GM21381 (cell line): ENCODE measurements around the gene MUC2.

Experiments used
- ATAC-seq: cut with Tn5 transposase; IDR thresholded peaks from one replicate; pipeline ENCODE4 v1.9.1; 2021; ENCODE audit warnings: mild to moderate bottlenecking, moderate library complexity; ENCODE audit not compliant: unreplicated experiment

The MUC2 gene

DNA sequence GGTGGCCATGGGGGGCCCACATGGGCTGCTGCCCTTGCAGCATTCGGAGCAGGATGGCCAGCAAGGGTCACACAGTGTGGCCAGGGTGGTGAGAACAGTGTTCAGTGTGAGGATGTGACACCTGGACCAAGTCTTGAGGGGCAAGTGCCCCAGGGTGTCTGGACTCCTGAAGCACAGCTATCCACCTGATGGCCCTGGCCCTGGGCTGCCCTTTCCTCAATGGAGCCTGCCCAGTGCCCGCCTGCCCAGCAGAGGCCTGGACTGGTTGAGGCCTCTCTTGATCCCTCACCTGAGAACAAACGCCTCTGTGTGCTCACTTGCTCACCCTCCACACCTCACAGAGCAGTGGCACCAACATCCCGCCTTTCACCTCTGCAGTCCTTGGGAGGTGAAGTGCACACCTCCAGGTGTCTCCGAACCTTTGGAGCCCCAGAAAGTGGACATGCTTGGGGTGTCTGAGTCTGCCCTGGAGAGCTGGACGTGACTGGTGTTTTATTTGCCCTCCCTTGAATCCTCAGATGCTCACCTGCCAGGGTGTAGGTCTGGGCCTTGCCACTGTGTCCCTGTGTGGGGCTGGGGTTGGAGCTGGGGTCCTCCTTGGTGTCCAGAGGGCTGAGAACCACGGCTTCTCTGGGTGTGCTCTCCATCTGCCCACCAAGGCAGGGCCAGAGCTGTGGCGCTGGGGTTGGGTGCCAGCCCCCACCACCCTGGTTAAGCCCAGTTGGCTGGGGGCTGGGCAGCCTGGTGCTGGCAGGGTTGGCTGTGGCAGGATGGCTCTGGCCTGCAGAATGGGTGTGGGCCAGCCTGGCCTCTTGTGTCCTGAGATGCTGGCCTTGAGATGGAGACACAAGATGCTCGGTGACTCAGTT, 3.8 kb upstream of the MUC2 start:
- no peak for ATAC-seq

DNA sequence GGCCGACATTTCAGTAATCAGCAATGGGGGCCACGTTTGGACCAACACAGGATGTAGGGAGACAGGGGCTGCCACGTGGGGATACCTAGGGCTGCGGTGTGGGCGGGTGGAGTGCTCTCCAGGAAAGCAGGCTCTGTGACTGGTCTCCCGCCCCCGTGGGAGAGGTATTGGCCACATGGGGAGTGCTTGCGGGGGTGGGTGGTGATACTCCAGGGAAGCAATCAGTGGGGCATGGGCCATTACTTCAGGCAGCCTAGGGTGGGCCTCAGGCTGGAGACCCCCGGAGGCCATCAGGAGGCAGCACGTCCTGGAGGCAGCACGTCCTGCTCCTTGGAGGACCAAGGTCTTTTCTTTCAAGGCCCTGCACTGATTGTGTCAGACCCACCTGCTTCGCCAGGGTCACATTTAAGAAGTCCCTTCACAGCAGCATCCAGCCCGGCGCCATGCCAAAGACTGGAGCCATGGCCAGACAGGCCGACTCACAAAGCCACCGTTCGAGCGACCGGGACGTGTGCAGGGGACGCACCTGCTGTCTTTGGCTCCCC, 3.0 kb upstream of the MUC2 start:
- ATAC-seq: no peak

DNA sequence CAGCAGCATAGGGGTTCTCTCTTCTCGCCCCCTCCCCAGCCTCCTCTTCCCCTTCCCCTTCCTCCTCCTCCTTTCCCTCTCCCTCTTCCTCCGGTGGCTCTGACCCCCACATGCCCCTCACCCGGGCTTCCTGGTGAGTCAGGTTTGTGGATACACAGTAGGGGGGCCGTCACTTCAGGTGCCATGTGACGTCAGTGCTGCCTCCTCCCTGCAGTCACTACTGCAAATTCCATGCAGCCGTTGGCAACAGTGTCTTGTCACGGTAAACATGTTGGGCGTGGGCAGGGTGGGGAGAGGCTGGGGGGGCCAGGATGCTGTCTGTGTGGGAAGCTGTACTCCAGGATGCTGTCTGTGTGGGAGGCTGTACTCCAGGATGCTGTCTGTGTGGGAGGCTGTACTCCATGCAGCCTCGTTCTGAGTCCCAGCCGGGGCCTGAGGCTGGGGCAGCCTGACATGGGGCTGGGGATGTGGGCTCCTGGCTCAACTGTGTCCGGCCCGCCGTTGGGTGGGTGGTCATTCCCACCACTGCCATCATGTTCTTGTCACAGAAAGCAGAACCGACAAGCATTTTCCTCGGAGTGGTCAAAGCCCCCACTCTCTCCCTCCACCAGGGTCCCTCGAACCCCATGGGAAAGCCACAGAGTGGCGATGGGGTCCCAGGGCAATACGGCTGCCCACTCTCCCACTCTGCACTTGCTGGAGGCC, 2.4 kb upstream of the MUC2 start:
- no peak for ATAC-seq

DNA sequence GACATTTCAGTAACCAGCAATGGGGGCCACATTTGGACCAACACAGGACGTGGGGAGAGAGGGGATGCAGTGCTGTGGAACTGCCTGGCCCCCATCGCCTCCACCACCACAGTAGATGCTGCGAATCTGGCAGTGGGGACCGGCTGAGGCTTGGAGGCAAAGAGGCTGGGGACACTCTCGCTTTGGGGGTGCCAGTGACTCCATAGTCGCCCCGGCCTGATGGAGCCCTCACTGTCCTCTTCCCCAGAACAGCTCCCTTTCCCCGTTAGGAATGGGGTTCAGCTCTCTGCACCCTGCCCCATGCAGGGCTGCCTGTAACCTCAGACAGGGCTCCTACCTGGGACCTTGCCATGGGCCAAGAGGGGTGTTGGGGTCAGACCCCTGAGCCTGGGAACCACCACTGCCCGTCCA, 1.8 kb upstream of the MUC2 start:
- ATAC-seq: no peak

DNA sequence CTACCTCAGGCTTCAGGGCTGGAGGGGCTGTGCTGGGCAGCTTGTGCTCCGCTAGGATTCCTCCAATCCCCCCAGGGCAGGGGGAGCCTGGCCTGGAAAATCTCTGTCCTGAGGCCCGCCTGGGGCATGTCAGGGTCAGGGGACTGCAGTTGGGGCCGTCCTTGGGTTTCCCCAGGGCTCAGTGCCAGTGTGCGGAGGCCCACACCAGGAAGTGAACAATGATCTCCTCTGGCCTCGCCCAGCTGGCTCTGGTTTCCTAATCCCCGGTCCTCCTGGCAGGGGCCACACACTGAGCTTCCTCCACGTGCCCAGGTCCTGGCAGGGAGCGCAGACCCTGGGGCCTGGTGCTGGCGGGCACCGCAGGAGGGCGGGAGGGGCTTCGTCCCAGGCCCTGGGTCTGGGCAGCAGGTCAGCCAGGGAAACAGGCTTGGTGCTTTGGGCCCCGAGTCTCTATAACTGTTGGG, 1.4 kb upstream of the MUC2 start:
- no peak for ATAC-seq

DNA sequence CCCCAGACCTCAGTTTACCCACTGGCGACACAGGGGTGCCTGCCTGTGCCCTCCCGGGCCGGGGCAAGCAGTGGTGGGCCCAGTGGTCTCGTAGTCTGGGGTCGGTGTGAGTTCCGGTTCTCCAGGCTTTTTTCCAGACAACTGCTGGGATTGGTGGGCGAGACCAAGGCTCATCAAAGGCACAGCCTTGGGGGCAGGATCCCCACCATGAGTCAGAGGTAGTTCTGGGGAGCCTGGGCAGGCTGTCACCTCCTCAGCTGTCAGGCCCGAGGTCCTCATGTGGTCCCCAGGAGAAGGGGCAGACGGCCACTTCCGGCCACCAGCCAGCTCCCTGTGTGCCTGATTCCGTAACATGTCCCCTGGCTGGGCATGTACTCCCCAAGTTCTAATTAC, 827 bp upstream of the MUC2 start:
- ATAC-seq: no peak

DNA sequence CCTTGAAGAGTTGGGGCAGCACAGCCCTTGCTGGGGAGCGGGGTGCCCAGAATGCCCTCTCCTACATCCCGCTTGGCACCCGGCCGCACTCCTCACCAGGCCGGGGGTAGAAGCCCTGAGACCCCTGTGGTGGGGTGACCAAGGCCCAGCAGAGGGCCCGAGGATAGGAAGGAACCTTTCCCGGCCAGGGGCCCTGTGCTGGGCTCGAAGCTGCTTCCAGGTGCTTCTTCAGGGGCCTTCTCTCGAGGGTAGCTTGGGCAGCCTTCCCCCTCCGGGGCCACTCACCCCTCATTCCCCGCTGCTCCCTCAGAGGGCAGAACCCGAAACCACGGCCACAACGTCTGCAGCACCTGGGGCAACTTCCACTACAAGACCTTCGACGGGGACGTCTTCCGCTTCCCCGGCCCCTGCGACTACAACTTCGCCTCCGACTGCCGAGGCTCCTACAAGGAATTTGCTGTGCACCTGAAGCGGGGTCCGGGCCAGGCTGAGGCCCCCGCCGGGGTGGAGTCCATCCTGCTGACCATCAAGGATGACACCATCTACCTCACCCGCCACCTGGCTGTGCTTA, 752 bp downstream of the MUC2 start:
- no peak for ATAC-seq

DNA sequence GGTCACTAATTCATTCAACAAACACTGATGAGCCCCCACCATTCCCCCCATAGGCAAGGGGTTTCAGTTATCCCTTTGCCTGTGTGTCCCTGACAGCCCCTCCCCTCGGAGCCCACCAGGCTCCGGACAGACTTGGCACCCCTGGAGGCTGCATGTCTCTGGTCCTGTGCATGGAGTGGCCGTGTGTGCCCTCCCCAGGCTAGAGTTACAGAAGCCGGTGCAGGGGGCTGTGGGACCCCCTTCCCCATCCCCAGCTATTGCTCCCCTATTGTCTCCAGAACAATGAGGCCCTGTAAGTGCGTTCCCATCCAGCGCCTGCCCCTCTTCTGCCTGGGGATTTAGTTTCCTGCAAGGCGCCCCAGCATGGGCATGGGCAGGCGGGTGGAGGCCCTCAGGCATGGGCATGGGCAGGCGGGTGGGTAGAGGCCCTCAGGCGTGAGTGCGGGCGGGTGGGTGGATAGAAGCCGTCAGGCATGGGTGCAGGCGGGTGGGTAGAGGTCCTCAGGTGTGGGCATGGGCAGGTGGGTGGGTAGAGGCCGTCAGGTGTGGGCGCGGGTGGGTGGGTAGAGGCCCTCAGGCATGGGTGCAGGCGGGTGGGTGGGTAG, 1.5 kb downstream of the MUC2 start:
- ATAC-seq: no peak

DNA sequence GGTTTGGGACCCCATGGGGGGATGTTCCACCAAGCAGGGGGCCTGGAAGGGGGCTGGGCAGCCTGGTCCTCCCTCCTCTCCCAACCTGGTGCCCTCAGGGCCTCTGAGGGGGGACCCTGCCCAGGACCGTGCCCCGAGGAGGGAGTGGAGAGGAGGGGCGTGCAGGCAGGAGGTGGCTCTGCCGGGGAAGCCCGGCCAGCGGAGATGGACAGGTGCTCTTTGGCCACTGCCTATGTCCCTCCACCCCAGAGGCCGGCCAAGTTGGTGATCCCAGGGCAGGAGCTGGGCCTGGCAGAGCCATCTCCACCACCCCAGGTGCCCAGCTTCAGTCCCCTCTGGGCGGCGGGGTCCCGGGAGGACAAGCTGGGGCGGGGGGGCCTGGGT, 2.4 kb downstream of the MUC2 start:
- ATAC-seq: no peak

DNA sequence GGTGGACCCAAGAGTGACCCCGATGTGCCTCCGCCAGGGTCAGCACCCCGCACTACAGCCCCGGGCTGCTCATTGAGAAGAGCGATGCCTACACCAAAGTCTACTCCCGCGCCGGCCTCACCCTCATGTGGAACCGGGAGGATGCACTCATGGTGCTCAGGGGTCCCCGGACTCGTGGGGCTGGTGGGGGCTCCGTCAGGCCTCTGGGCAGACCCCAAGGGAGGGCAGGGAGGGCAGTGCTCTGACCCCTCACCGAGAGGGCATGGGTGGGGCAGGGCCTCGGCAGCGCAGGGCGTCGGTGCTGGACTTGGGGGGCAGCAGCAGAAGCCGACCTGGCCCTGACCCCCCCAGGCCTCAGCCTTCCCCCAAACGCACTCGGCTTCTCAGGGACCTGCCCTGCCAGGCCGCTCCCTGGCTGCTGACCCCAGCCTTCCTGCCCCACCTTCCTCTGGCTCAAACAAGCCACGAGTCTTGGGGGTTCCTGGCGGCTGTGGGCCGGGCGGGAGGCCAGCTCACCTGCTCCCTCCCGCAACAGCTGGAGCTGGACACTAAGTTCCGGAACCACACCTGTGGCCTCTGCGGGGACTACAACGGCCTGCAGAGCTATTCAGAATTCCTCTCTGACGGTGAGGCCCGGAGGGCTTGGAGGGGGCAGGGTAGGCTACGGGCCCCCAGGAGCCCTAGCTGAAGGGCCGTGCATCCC, 2.9 kb downstream of the MUC2 start:
- no peak for ATAC-seq

DNA sequence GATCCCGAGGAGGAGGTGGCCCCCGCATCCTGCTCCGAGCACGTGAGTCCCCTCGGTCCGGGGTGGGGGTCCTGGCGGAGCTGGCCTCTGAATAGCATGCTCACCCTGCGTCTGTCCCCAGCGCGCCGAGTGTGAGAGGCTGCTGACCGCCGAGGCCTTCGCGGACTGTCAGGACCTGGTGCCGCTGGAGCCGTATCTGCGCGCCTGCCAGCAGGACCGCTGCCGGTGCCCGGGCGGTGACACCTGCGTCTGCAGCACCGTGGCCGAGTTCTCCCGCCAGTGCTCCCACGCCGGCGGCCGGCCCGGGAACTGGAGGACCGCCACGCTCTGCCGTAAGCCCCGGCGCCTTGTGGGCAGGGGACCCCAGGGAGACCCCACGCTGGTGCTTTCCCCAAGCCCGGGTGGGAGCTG, 3.5 kb downstream of the MUC2 start:
- no peak for ATAC-seq

DNA sequence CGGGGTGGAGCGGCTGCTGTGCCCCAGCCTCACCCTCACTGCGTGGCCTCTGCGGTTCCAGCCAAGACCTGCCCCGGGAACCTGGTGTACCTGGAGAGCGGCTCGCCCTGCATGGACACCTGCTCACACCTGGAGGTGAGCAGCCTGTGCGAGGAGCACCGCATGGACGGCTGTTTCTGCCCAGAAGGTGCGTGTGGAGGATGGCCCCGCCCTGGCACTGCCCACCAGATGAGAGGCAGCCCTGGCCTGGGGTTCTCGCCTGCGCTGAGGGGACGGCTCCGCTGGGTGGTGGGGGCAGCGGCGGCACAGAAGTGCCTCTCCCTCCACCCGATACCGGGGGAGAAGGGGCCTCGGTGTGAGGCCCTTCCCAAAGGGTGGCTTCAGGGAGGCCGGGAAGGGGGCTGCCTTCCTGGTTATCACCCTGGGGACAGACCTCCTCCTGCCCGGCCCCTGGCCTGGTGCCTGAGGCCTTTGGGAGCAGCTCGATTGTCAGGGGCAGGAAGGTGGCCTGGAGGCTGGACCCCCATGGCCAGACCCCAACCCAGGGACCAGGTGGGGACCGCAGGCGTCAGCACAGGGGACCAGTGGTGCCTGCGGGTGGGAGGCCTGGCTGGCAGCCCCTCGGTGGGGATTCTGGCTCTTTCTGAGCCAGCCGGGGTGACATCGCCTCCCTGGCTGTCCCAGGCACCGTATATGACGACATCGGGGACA, 7.1 kb downstream of the MUC2 start:
- ATAC-seq: no peak

DNA sequence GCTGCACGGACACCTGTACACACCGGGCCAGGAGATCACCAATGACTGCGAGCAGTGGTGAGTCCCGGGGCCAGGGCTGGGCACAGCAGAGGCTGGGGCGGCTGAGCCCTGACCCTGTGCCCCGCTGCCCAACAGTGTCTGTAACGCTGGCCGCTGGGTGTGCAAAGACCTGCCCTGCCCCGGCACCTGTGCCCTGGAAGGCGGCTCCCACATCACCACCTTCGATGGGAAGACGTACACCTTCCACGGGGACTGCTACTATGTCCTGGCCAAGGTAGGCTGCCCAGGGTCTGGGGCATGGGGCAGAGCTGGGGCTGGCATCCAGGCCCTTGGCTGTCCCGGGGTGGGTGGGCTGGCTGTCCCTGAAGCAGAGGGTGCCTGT, 7.7 kb downstream of the MUC2 start:
- ATAC-seq: no peak

DNA sequence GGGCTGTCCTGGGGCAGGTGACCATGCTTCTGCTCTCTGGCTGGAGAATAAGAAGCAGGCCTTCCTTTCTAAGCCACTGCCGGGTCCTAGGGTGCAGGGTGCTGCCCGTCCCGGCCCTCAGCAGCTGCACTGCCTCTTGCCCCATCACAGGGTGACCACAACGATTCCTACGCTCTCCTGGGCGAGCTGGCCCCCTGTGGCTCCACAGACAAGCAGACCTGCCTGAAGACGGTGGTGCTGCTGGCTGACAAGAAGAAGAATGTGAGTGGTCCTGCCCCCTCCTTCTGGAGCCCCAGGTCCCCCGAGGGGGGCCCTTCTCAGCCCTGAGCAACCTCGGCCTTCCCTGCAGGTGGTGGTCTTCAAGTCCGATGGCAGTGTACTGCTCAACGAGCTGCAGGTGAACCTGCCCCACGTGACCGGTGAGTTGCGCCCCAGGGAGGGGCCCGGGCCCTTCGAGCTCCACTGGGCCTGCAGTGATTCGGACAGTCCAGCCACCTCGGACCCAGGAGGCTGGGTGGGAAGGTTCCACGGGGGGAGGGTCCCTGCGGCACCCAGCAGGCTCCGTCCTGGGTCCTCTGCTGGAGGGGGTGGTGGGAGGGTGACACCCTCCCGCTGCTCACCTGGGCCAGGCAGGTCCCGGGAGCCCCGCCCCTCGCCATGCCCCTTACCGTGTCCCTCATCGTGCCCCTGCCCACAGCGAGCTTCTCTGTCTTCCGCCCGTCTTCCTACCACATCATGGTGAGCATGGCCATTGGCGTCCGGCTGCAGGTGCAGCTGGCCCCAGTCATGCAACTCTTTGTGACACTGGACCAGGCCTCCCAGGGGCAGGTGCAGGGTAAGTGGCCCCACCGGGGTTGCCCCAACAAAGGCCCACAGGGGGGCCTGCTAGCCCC, 8.3 kb downstream of the MUC2 start:
- ATAC-seq: no peak

DNA sequence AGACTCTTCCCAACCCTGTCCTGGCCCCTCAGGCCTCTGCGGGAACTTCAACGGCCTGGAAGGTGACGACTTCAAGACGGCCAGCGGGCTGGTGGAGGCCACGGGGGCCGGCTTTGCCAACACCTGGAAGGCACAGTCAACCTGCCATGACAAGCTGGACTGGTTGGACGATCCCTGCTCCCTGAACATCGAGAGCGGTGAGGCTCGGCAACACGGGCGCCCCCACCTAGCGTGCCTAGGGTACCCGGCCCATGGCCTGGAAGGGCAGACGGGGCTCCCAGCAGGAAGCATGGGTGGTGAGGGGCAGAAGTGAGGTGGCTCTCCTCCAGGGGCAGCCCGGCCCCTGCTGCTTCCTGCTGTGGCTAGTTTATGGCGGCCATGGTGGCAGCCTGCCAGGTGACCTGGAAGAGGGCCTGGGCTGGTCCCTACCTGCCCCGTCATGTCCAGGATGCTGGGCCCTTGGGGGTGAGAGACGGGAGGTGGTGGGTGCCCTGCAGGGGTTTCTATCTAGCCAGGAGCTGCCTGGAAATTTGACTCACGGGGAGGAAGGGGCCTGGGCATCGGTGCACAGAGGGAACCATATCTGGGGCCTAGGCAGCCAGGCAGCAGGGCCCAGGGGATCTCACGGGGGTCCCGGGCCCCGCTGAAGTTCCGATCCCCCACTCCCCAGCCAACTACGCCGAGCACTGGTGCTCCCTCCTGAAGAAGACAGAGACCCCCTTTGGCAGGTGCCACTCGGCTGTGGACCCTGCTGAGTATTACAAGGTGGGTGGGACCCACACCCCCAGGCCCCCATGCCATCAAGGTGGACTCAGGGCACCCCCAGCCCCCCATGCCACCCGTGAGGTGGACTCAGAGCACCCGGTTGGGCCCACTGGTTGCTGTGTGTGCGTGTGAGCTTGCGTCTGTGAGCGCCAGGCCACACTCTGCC, 9.2 kb downstream of the MUC2 start:
- ATAC-seq: no peak

DNA sequence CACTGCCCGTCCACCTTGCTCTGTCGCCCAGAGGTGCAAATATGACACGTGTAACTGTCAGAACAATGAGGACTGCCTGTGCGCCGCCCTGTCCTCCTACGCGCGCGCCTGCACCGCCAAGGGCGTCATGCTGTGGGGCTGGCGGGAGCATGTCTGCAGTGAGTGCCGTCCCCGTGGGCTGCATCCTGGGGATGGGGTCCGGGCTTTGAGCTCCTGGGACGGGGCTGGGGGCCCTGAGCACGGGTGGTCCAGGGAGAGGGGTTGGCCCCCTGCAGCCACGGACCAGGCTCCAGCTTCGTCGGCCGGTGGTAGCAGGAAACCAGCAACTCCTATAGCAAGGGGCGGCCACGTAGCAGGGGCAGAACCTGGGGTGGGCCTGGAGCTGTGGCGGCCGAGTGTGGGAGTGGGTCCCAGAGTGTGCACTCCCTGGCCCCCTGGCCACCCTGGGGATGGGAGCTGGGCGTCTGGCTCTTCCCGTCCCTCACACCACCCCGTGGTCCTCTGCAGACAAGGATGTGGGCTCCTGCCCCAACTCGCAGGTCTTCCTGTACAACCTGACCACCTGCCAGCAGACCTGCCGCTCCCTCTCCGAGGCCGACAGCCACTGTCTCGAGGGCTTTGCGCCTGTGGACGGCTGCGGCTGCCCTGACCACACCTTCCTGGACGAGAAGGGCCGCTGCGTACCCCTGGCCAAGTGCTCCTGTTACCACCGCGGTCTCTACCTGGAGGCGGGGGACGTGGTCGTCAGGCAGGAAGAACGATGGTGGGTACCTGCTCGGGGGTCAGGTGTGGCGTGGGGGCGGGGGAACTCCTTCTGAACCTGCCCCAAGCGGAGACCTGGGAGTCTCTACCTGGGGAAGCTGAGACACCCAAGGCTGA, 10.1 kb downstream of the MUC2 start:
- no peak for ATAC-seq
